Right hindlimb (tissue), 1 donor: ENCODE results near the gene RORC.
"Not testable (repeated sequence)": the region's sequence is repeated elsewhere in the genome, so short reads cannot be mapped to it uniquely, and the experiment has no call there.

Source experiments
- DNase-seq: peaks from one replicate; pipeline ENCODE4 v3.0.0-alpha.2; 2018

Gene RORC

GRCh38 chr1:151831605-151832004, at the start of gene RORC:
TSS of gene RORC (minus strand) at chr1:151831802. CDS start at chr1:151831764, 38 bp downstream.
- no peak for DNase-seq

- DNase-seq = no peak
Observed at GRCh38 chr1:151875419-151876097, 44.0 kb upstream of the RORC start.

DNA sequence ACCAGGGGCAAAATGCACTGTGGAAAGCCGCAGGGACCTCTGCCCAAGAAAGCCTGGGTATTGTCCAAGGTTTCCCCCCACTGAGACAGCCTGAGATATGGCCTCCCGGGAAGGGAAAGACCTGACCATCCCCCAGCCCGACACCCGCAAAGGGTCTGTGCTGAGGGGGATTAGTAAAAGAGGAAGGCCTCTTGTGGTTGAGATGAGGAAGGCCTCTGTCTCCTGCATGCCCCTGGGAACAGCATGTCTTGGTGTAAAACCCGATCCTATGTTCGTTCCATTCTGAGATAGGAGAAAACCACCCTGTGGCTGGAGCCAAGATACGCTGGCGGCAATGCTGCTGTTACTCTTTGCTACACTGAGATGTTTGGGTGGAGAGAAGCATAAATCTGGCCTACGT, 41.2 kb upstream of the RORC start:
- DNase-seq = not testable (repeated sequence)

DNA sequence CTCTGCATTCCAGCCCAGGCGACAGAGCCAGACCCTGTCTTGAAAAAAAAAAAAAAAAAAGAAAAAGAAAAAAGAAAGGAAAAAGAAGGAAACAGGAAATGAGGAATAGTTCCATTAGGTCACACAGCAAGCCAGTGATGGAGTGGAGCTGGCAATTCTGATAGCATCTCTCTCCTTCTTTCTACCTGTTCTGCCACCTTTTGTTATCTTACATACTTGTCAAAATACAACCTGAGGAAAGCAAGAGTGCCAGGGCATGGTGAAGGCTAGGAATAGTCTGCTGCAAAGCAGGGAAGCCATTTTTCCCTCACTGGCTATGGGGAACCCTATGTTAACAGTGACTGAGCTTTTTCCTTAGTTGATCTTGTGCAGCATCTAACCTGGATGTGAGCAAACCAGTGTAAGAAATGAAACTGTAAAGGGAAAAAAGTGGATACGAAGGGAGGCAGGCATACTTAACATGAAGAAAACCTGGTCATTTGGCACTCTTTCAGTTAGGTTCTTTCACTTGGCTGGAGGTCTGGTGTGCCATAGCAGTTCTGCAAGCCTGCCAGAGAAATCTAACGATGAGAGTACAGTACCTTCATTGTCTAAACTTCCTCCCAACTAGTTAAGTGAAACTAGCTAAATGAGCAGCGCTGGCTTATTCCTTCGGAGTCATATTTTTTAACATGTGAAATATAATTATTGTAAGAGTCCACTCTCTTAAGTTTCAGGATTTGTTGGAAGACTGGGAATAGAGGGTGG, 39.9 kb upstream of the RORC start:
- no peak for DNase-seq

- DNase-seq = no peak
Observed at GRCh38 chr1:151868486-151868885, 36.9 kb upstream of the RORC start.

DNA sequence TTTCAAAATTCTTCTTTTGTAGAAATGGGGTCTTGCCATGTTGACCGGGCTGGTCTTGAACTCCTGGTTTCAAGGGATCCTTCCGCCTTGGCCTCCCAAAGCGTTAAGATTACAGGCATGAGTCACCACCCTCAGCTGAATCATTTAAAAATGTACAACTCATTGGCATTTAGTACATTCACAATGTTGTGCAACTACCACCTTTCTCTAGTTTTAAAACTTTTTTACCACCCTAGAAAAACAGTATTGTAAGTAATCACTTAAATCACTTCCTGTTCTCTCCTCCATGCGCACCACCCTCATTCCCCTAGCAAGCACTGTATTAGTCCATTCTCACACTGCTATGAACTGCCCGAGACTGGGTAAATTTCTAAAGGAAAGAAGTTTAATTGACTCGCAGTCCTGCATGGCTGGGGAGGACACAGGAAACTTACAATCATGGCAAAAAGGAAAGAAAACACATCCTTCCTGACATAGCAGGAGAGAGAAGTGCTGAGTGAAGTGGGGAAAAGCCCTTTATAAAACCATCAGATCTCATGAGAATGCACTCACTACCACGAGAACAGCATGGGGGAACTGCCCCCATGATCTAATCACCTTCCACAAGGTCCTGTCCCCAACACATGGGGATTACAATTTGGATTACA, 36.3 kb upstream of the RORC start:
- no peak for DNase-seq

GRCh38 chr1:151867321-151867720, 35.7 kb upstream of the RORC start:
- no peak for DNase-seq

DNA sequence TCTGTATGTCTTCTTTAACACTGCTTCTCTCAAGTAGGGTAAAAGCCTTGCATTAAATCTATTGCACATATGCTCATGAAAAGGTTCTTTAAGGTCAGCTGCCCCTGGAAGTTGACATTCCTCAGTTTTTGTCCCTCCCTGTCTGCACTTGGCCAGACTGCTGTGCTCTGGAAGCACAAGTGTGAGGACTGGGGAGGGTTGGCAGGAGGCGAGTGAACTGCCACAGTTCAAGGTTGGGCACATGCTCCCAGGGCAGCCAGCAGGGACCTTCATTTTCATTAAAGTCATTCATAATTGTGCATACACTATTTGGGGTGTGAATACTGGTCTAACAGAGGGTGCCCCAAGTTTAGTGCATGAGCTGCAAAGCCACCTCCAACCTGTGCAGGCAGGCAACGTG, 32.8 kb upstream of the RORC start:
- no peak for DNase-seq

DNA sequence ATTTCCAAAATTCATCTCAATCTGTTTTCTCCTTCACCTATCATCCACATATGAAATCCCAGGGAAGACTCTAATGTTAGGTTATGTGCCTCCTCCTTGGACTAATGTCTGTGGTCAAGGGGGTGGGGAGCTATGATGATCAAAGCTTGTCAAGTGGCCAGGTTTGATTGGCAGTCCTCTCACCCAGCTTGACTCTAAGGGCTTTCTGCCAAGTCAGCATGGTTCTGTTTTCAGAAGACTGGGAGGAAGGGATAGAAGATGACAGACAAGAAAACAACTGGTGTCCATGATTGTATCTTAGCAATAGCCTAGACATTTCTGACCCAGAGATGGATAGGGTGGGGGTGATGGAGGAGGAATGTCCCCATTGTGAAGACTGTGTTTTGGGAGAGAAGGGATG, 31.0 kb upstream of the RORC start:
- no peak for DNase-seq

GRCh38 chr1:151860504-151861187, 29.0 kb upstream of the RORC start:
- no peak for DNase-seq

DNA sequence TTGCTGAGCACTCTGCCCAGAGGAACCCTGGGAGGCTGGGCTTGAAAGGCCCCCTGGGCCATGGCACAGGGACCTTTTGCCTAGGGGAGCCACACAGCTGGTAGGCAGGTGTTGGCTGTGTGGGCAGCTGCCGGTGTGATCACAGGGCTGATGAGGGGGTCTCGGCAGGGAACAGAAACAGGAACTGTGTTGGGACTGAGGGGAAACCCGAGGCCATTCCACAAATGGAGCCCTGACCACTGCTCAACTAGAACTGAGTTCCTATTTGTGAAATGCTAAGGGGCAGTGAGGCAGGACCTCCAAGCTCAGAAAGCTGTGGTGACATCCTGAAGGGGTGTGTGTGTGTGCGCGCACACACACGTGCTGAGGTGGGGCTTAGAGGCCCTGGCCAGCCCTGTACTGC, 28.3 kb upstream of the RORC start:
- no peak for DNase-seq

DNA sequence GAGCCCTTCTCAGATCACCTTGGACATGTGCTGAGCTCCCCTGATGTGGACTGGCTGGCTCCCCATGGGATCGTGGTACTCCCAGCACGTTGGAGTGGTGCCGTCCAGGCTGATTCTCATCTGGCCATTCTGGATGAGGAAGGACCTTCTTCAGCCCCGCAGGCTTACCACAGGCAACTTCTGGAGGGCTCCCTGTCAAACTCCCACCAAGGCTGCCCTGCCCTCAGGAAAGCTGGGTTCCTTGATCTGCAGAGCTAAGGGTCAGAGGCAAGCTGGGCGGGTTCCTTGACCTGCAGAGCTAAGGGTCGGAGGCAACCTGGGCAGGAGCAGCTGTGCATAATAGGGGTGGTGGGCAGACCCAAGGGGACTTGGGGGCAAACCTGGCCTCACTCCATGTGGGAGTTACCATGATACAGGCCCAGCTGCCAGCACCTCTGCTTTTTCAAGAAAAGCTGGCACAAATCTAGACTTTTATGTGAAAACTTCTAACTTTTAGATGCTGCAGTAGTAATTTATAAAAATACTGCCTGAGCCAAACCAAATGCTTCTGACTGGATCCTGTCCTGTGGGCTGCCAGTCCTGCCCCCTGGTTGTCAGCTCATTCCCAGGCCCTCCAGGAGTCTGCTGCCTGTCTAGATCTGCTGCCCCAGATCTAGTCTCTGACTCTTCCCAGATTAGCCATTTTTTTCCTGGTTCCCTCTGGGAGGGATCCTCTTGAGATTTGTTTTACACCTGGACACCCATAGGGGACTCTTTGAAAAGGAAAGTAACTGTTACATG, 27.5 kb upstream of the RORC start:
- DNase-seq = no peak

GRCh38 chr1:151858030-151858746, 26.6 kb upstream of the RORC start:
- DNase-seq = no peak

GRCh38 chr1:151855933-151856332, 24.3 kb upstream of the RORC start:
- no peak for DNase-seq

DNA sequence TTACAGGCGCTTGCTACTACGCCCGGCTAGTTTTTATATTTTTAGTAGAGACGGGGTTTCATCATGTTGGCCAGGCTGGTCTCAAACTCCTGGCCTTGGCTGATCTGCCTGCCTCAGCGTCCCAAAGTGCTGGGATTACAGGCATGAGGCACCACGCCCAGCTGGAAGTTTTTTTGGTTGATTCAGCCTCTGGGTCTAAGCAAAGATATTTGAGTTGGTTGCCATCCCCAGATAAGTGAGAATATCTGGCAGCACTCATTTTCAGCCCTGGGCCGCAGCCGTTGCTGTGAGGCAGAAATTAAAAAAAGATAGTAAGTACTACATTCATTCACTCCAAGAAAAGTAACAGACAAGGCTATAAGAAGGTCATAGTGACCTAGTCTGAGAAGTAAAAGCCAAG, 23.9 kb upstream of the RORC start:
- DNase-seq = not testable (repeated sequence)

DNA sequence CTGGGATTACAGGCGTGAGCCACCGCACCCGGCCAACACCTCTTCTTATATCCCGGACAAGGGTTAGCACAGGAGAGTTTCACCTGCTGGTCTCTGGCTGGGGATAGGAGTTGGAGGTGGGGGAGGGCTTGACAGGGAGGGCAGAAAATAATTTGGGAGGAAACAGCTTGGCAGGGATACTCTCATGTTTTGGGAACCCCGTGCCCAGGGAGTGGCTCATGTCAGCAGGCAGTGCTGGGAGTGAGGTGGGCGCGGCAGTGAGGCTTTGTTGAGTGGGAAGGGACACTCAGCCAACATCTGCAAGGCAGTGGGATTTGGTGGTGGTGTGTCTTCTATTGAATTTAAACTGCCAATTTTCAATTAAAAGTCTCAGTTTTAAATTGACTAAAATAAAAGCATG, 23.1 kb upstream of the RORC start:
- no peak for DNase-seq

DNA sequence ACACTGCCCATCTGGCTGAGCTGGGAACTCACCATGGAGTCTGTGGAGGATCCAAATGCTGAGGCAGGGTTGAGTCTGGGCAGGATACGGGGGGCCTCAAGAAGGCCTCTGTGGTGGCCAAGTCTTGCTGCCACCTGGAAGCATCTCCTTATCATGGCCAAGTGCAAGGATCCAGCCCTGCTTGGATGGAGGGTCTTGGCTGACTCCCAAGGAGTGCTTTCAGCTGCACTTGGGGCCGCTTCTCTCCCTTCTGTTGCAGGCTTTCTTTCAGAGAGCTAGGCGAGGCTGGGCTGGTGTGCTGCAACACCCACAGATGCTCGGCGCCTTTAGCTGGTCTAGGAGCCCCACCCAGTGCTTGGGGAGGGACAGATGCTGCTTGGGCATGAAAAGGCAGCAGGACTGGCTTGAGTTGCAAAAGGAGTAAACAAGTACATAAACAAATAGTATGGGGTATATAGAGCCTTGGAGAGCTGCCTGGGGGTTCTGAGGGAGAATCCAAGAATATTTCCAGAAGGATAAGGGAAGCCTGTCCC, 21.9 kb upstream of the RORC start, which contains the start of gene THEM5:
Gene THEM5 (minus strand): TSS at position 302 of the 533 bp plus-strand sequence. CDS start 147 bp downstream, at position 155.
- DNase-seq = no peak

DNA sequence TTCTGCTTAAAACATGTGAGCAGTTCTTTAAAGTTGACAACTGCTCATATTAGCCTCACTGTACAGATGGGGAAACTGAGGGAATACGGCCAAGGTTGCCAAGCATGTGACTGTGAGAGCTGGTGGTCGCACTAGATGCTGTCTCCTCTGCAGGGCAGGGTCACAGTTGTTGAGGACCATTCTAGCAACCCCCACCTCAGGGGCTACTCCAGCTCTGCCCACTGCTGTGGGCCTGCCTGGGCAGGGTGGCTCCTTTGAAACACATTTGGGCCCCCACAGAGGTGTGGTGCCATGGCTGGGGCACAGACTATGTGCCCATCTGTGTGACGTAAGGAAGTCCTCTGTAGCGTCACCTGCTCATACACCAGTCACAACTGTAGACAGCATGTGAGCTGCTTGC, 21.1 kb upstream of the RORC start:
- DNase-seq = no peak

GRCh38 chr1:151851886-151852285, 20.3 kb upstream of the RORC start:
- DNase-seq = no peak

DNA sequence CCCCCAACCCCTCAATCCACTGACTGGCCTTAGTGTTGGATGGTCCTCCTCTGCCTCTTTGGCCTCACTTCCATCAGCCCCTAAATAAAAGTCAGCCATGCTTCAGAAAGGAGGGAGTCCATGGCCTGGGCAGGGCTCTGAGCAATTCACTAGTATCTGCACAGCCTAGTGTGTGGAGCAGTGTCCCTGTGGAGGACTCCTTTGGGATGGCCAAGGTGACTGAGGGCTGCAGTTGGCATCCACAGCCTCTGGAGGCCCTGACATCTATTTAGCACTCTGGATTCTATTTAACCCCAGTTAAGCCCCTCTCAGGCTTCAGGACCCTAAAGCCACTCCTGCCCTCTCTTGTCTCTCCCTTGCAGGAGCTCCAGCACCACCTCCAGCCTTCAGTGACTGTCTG, 18.3 kb upstream of the RORC start:
- no peak for DNase-seq

- no peak for DNase-seq
Observed at GRCh38 chr1:151849126-151849525, 17.5 kb upstream of the RORC start.
